GM04504 (cell line): ENCODE results near the gene SNRNP25.
"Not testable (repeated sequence)": the region's sequence is repeated elsewhere in the genome, so short reads cannot be mapped to it uniquely, and the experiment has no call there.

Source experiments
- DNase-seq: peaks from one replicate; pipeline ENCODE4 v3.0.0-alpha.2; 2012; ENCODE audit warnings: low read depth

Gene SNRNP25

GRCh38 chr16:53346-54236 is at the start of gene SNRNP25, which contains the start of gene POLR3K:
Gene SNRNP25 (plus strand): TSS chr16:53828. CDS start chr16:54017, 189 bp downstream.
Gene POLR3K (minus strand): TSS chr16:53608. CDS start chr16:53586, 22 bp downstream.
- DNase-seq = peak; percentile 96

- no peak for DNase-seq
Measured at GRCh38 chr16:9903-10665, 43.5 kb upstream of the SNRNP25 start.

GRCh38 chr16:10772-11171 is 42.9 kb upstream of the SNRNP25 start:
- not testable (repeated sequence) for DNase-seq

- not testable (repeated sequence) for DNase-seq
Measured at GRCh38 chr16:17062-17765, 36.4 kb upstream of the SNRNP25 start.

GRCh38 chr16:20886-21285 is 32.7 kb upstream of the SNRNP25 start:
- DNase-seq = not testable (repeated sequence)

- DNase-seq = not testable (repeated sequence)
Measured at GRCh38 chr16:24151-24550, 29.5 kb upstream of the SNRNP25 start.

- not testable (repeated sequence) for DNase-seq
Measured at GRCh38 chr16:25926-26348, 27.7 kb upstream of the SNRNP25 start.

GRCh38 chr16:30627-31026 is 23.0 kb upstream of the SNRNP25 start:
- not testable (repeated sequence) for DNase-seq

GRCh38 chr16:33154-33876 is 20.3 kb upstream of the SNRNP25 start:
- DNase-seq = not testable (repeated sequence)

GRCh38 chr16:33877-34647 is 19.6 kb upstream of the SNRNP25 start:
- no peak for DNase-seq

GRCh38 chr16:34648-34987 is 19.0 kb upstream of the SNRNP25 start:
- DNase-seq = no peak

GRCh38 chr16:35011-35677 is 18.5 kb upstream of the SNRNP25 start:
- DNase-seq = no peak

GRCh38 chr16:35678-36305 is 17.8 kb upstream of the SNRNP25 start:
- no peak for DNase-seq

- DNase-seq = no peak
Measured at GRCh38 chr16:36336-36984, 17.2 kb upstream of the SNRNP25 start.

GRCh38 chr16:37511-37910 is 16.1 kb upstream of the SNRNP25 start:
- no peak for DNase-seq

- DNase-seq = not testable (repeated sequence)
Measured at GRCh38 chr16:38206-38605, 15.4 kb upstream of the SNRNP25 start.

- no peak for DNase-seq
Measured at GRCh38 chr16:38941-39892, 14.4 kb upstream of the SNRNP25 start.

GRCh38 chr16:41439-42068 is 12.1 kb upstream of the SNRNP25 start:
- no peak for DNase-seq
